IMR-90 (cell line): Measurements from ENCODE around the gene CCDC102A. TPM values are rescaled to one million over a fixed set of nuclear protein-coding genes. Genes with fewer than 3 reads are reported as not detected.

ENCODE experiments used
- ATAC-seq: fragments of 200-7000 bp; cut with Tn5 transposase; 2 replicates; pipeline ENCODE4 v1.9.1; 2020; ENCODE audit warnings: low read depth, mild to moderate bottlenecking, moderate library complexity
- BruUV-seq: library from RNA; stranded (reverse); fragments of 400-500 nt; replicated peaks from 2 replicates; lab custom pipeline; 2021; lab: Mats Ljungman, UMichigan
- CTCF ChIA-PET: fragments of 300-600 bp; formaldehyde crosslinking; extraction: SDS; loops from one replicate; lab custom pipeline; 2021; ENCODE audit warnings: antibody characterized with exemption; lab: Yijun Ruan, JAX
- POLR2A ChIA-PET: fragments of 300-600 bp; sonication (Branson Sonifier 250); formaldehyde crosslinking; loops from one replicate; lab custom pipeline; 2022; ENCODE audit warnings: antibody characterized with exemption; ENCODE audit not compliant: unreplicated experiment; lab: Charles Lee
- DNase-seq: peaks from one replicate; pipeline ENCODE4 v3.0.0; 2013
- H2AFZ ChIP-seq: replicated peaks from 2 replicates; pipeline ENCODE3; 2013; ENCODE audit warnings: low read length, mild to moderate bottlenecking; ENCODE audit not compliant: poor library complexity
- H2AK5ac ChIP-seq: 2 replicates; pipeline ENCODE4 v1.6.1; 2013; ENCODE audit warnings: low read depth, low read length, inconsistent platforms
- H2AK9ac ChIP-seq: replicated peaks from 2 replicates; pipeline ENCODE3; 2013; ENCODE audit warnings: mild to moderate bottlenecking, low read depth, low read length, moderate library complexity; ENCODE audit not compliant: poor library complexity
- H2BK120ac ChIP-seq: 2 replicates; pipeline ENCODE4 v1.6.1; 2013; ENCODE audit warnings: low read depth, low read length, inconsistent platforms
- H2BK15ac ChIP-seq: 3 replicates; pipeline ENCODE4 v1.6.1; 2013; ENCODE audit warnings: low read depth, low read length, inconsistent platforms
- H2BK20ac ChIP-seq: 2 replicates; pipeline ENCODE4 v1.6.1; 2013; ENCODE audit warnings: low read depth, mild to moderate bottlenecking, inconsistent platforms, low read length, moderate library complexity
- H2BK5ac ChIP-seq: 2 replicates; pipeline ENCODE4 v1.6.1; 2013; ENCODE audit warnings: mild to moderate bottlenecking, low read depth, low read length, inconsistent platforms; ENCODE audit not compliant: poor library complexity, severe bottlenecking
- H3K14ac ChIP-seq: replicated peaks from 2 replicates; pipeline ENCODE4 v1.6.1; 2013; ENCODE audit warnings: low read depth, low read length, inconsistent platforms
- H3K18ac ChIP-seq: 2 replicates; pipeline ENCODE4 v1.6.1; 2013; ENCODE audit warnings: low read depth, low read length, control low read depth
- H3K23ac ChIP-seq: 2 replicates; pipeline ENCODE4 v1.6.1; 2013; ENCODE audit warnings: low read depth, low read length, inconsistent platforms
- H3K27ac ChIP-seq: 2 replicates; pipeline ENCODE4 v1.5.1; 2013; ENCODE audit warnings: mild to moderate bottlenecking, control low read depth, low read length; ENCODE audit not compliant: insufficient read depth
- H3K27me3 ChIP-seq: 2 replicates; pipeline ENCODE4 v1.6.1; 2013; ENCODE audit warnings: low read length; ENCODE audit not compliant: control insufficient read depth, insufficient read depth
- H3K36me3 ChIP-seq: 2 replicates; pipeline ENCODE4 v1.6.1; 2013; ENCODE audit warnings: low read length, mixed read lengths; ENCODE audit not compliant: control insufficient read depth, insufficient read depth
- H3K4ac ChIP-seq: 2 replicates; pipeline ENCODE4 v1.6.1; 2013; ENCODE audit warnings: low read depth, low read length, inconsistent platforms
- H3K4me1 ChIP-seq: 2 replicates; pipeline ENCODE4 v1.6.1; 2013; ENCODE audit warnings: low read length, mixed read lengths; ENCODE audit not compliant: control insufficient read depth, insufficient read depth
- H3K4me2 ChIP-seq: 2 replicates; pipeline ENCODE4 v1.6.1; 2013; ENCODE audit warnings: low read depth, mild to moderate bottlenecking, control low read depth, low read length, moderate library complexity
- H3K4me3 ChIP-seq: 2 replicates; pipeline ENCODE4 v1.5.1; 2013; ENCODE audit warnings: low read depth, mild to moderate bottlenecking, control low read depth, low read length, moderate library complexity; ENCODE audit not compliant: insufficient read depth
- H3K56ac ChIP-seq: 2 replicates; pipeline ENCODE4 v1.6.1; 2013; ENCODE audit warnings: low read length, inconsistent platforms; ENCODE audit not compliant: insufficient read depth; ENCODE audit errors: extremely low read depth
- H3K79me1 ChIP-seq, 2 experiments: 2 replicates each; pipeline ENCODE4 v1.6.1; 2013; ENCODE audit warnings: low read length in 2 of 2, inconsistent platforms in 1 of 2, low read depth in 1 of 2
- H3K9ac ChIP-seq: 2 replicates; pipeline ENCODE4 v1.6.1; 2013; ENCODE audit warnings: low read depth, low read length, control low read depth
- H3K9me1 ChIP-seq: 2 replicates; pipeline ENCODE4 v1.6.1; 2013; ENCODE audit warnings: low read length, inconsistent platforms; ENCODE audit not compliant: insufficient read depth
- H3K9me3 ChIP-seq: 2 replicates; pipeline ENCODE4 v1.6.1; 2013; ENCODE audit warnings: low read length; ENCODE audit not compliant: control insufficient read depth, insufficient read depth
- H4K20me1 ChIP-seq: 2 replicates; pipeline ENCODE4 v1.6.1; 2013; ENCODE audit warnings: low read length, inconsistent platforms; ENCODE audit not compliant: insufficient read depth
- H4K5ac ChIP-seq: 2 replicates; pipeline ENCODE4 v1.6.1; 2013; ENCODE audit warnings: mild to moderate bottlenecking, low read depth, low read length, control low read depth
- H4K8ac ChIP-seq, 2 experiments: 2 replicates each; pipeline ENCODE4 v1.6.1; 2013; ENCODE audit warnings: low read depth in 2 of 2, low read length in 2 of 2, control low read depth in 1 of 2, inconsistent platforms in 1 of 2
- H4K91ac ChIP-seq: 2 replicates; pipeline ENCODE4 v1.6.1; 2013; ENCODE audit warnings: low read depth, low read length, inconsistent platforms; ENCODE audit not compliant: insufficient read depth
- NFE2L2 ChIP-seq: fragments of 150-350 bp; IDR thresholded peaks from 2 replicates; pipeline ENCODE4 v1.6.1; 2016; ENCODE audit warnings: low read depth, mild to moderate bottlenecking, low read length
- RFX5 ChIP-seq: IDR thresholded peaks from 2 replicates; pipeline ENCODE4 v1.8.0; 2012; ENCODE audit warnings: low read depth, mild to moderate bottlenecking, low read length, moderate library complexity
- WGBS, 2 experiments: methylation state at CpG; one replicate each; pipeline versions ENCODE4 v1.1.5 to v1.1.7; 2013; ENCODE audit warnings: missing lambda C conversion rate in 2 of 2; ENCODE audit not compliant: insufficient read length in 1 of 2; ENCODE audit errors: extremely low coverage in 2 of 2; 5-methylcytosine and 5-hydroxymethylcytosine counted together
- dilution Hi-C: fragments of 300-500 bp; cut with HindIII; formaldehyde crosslinking; loops from one replicate; pipeline ENCODE4 v1.14.3; 2018; ENCODE audit warnings: low sequenced_read_pairs; ENCODE audit not compliant: unreplicated experiment
- in situ Hi-C: fragments of 300-500 bp; cut with MboI; formaldehyde crosslinking; loops from 3 replicates; pipeline ENCODE4 v1.14.3; 2019; ENCODE audit warnings: low sequenced_read_pairs, inconsistent platforms, mixed read lengths
- intact Hi-C: fragments of 100-400 bp; cut with micrococcal nuclease; formaldehyde crosslinking; loops from 2 replicates; pipeline ENCODE4 v1.10.0; 2022
- polyA plus RNA-seq, 3 experiments: library from polyadenylated mRNA; depleted of rRNA; stranded (reverse); fragments of >200 nt; gene quantifications; 2 replicates each; pipeline ENCODE4 v1.2.3, GENCODE V29; 2012; ENCODE audit warnings: low replicate concordance in 1 of 3
- total RNA-seq: library from RNA; depleted of rRNA; stranded (reverse); fragments of >200 nt; gene quantifications from 2 replicates; pipeline ENCODE4 v1.2.3, GENCODE V29; 2012

Gene CCDC102A
- total and polyA plus RNA-seq, 2 of the 4 experiments (the other 2 are of a cell fraction): 5.4 to 8.5 TPM

- no TSS peak for BruUV-seq
- Histone ChIP-seq H3K14ac (no peak overlapping the region), H3K79me1 (peaks cover 4% of the 10 kb centered on the region in 2 experiments; a peak in 3 of 4 replicates), H2BK20ac (no peak overlapping the region), H4K5ac (no peak overlapping the region), H3K9me3 (no peaks in the 10 kb centered on the region), H3K27ac (no peak overlapping the region), H2AK9ac (no peak overlapping the region), H3K9me1 (no peaks in the 10 kb centered on the region), H2BK120ac (no peak overlapping the region), H2BK5ac (no peak overlapping the region), H3K4me1 (peaks cover 6% of the 10 kb centered on the region; the same call in 1 of the 2 replicates), H2AFZ (no peak overlapping the region), H3K27me3 (peaks cover 45% of the 10 kb centered on the region), H2AK5ac (no peak overlapping the region), H4K20me1 (no peaks in the 10 kb centered on the region), H3K23ac (no peak overlapping the region), H4K91ac (no peak overlapping the region), H3K36me3 (no peaks in the 10 kb centered on the region), H3K18ac (no peak overlapping the region), H3K9ac (no peak overlapping the region), H3K4me2 (no peak overlapping the region), H3K4me3 (no peak overlapping the region), H3K56ac (no peak overlapping the region), H3K4ac (no peak overlapping the region), H2BK15ac (no peak overlapping the region), H4K8ac (no peak overlapping the region)
- DNase-seq: no peak
- in situ Hi-C loops (no loop called here), intact Hi-C loops (no loop called here), dilution Hi-C loops (no loop called here)
- ChIA-PET POLR2A (no interaction called here), CTCF (no interaction called here)
- ATAC-seq: no peak
- 80% methylated on average over 1 of the region's 2 CpGs; no CpG with 5 or more reads in 1 of the 2 experiments for WGBS, 2 experiments
- TF ChIP-seq RFX5 (no peak), NFE2L2 (no peak)
Observed at GRCh38 chr16:57540387-57540786, 4.0 kb upstream of the CCDC102A start.
